A673 (cell line): ENCODE data around the gene VARS1.

ENCODE experiments used
- EZH2 ChIP-seq: fragments of 200-600 bp; sonication (generic); IDR thresholded peaks from 2 replicates; pipeline ENCODE4 v1.6.1; 2017; ENCODE audit warnings: borderline replicate concordance, low read depth, mild to moderate bottlenecking, mixed read lengths, antibody characterized with exemption, low read length; ENCODE audit not compliant: poor library complexity, severe bottlenecking
- TF ChIP-seq, protein P1 (sequence below): fragments of 300-800, 200-600 bp; sonication (generic); conservative IDR thresholded peaks from 2 replicates; pipeline ENCODE4 v1.5.1; 2017; ENCODE audit warnings: low read depth, mild to moderate bottlenecking, antibody characterized with exemption, low read length, moderate library complexity, mixed read lengths

GRCh38 chr6:31811645-31812044 is 16.1 kb upstream of the VARS1 start:
- TF ChIP-seq, protein P1, sequence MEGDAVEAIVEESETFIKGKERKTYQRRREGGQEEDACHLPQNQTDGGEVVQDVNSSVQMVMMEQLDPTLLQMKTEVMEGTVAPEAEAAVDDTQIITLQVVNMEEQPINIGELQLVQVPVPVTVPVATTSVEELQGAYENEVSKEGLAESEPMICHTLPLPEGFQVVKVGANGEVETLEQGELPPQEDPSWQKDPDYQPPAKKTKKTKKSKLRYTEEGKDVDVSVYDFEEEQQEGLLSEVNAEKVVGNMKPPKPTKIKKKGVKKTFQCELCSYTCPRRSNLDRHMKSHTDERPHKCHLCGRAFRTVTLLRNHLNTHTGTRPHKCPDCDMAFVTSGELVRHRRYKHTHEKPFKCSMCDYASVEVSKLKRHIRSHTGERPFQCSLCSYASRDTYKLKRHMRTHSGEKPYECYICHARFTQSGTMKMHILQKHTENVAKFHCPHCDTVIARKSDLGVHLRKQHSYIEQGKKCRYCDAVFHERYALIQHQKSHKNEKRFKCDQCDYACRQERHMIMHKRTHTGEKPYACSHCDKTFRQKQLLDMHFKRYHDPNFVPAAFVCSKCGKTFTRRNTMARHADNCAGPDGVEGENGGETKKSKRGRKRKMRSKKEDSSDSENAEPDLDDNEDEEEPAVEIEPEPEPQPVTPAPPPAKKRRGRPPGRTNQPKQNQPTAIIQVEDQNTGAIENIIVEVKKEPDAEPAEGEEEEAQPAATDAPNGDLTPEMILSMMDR = no peak
- no peak for TF ChIP-seq EZH2
